HG03066 (cell line): ENCODE results near the gene DOK3.

Experiments
- ATAC-seq: cut with Tn5 transposase; IDR thresholded peaks from one replicate; pipeline ENCODE4 v1.9.1; 2021; ENCODE audit warnings: low read depth; ENCODE audit not compliant: unreplicated experiment

The DOK3 gene

GRCh38 chr5:177516601-177517568 lies 7.3 kb upstream of the DOK3 start, which contains the start of gene DDX41:
DDX41 (minus strand) TSS chr5:177516961; CDS start chr5:177516945, 16 bp downstream.
- peak; percentile 84 for ATAC-seq

- no peak for ATAC-seq
These were observed 6.0 kb upstream of the DOK3 start for GRCh38 chr5:177515580-177515979.

- no peak for ATAC-seq
These were observed 4.9 kb upstream of the DOK3 start for GRCh38 chr5:177514541-177514940.

- ATAC-seq, result no peak
These were observed 3.9 kb upstream of the DOK3 start for GRCh38 chr5:177513500-177513899.

DNA sequence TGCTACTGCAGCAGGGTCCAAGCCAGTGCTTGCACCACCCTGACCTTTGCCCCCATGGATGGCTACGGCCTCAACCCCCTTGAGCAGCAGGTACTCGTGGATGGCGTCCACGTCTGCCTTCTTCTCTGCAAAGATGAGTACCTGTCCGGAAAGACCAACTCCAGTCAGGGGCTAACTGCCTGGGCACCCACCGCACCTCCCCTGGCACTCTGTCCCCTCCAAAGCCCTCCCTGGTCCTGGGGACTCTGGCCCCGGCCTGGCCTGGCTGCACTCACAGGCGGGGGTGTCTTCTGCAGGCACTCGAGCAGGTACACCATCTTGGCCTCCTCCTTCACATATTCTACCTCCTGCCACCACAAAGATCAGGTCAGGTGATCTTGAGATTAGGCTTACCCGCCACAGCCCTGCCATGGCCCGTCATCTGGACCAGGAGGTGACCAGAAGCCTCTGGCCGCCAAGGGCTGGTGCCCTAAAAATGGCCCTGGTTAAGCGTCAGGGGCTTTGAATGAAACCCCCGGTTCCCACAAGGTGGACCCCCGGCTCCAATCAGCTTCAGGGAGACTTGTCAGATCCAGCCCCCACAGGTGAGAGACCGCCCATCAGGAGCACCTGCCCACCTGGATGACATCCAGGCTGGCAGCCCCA lies 3.2 kb upstream of the DOK3 start:
- no peak for ATAC-seq

- ATAC-seq, result no peak
These were observed 2.4 kb upstream of the DOK3 start for GRCh38 chr5:177511796-177512675.

- no peak for ATAC-seq
These were observed 1.6 kb upstream of the DOK3 start for GRCh38 chr5:177511181-177511580.

DNA sequence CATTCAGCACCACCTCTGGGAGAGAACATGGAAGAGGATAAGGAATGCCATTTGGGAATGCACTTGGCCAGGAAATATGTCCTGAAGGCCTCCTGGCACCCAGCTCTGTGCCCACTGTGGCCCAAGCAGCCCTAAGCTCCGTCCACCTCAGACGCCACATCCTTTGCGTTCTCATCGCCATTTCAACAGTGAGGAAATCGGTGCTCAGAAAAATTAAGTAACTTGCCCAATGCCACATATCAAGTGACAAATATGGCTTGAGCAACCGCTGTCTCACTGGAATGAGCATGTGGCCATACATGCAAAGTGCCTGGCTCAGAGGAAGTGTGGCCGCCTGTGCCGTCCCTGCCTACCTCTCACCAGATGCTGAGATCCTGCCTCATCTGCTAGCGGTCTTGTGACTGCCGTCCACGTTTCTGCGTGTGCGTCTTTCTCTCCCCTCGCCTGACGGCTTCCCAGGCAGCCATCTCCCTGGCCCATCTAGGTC lies 984 bp upstream of the DOK3 start:
- no peak for ATAC-seq

GRCh38 chr5:177509991-177510566 lies 453 bp upstream of the DOK3 start:
- peak; percentile 38 for ATAC-seq

GRCh38 chr5:177508837-177509236 lies 789 bp downstream of the DOK3 start:
- no peak for ATAC-seq

DNA sequence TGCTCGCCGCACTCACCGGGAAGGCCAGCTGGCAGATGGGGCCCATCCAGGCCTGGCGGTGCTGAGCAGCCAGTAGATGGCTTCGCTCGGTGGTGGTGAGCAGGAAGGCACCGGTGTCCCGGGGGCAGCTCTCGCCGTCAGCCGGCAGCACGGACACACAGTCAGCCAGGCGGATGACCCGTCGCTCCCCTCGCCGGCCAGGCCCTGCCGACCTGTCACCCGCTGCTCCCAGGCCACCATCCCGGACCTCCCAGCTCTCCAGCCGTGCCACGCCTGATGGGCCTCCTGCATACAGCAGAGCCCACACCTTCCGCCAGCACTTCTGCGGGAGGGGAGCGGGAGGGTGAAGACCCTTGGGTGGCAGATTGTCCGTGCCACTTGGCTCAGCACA lies 1.4 kb downstream of the DOK3 start:
- ATAC-seq, result no peak

GRCh38 chr5:177507596-177508220 lies 1.9 kb downstream of the DOK3 start:
- ATAC-seq, result no peak

- no peak for ATAC-seq
These were observed 2.5 kb downstream of the DOK3 start for GRCh38 chr5:177507165-177507564.

DNA sequence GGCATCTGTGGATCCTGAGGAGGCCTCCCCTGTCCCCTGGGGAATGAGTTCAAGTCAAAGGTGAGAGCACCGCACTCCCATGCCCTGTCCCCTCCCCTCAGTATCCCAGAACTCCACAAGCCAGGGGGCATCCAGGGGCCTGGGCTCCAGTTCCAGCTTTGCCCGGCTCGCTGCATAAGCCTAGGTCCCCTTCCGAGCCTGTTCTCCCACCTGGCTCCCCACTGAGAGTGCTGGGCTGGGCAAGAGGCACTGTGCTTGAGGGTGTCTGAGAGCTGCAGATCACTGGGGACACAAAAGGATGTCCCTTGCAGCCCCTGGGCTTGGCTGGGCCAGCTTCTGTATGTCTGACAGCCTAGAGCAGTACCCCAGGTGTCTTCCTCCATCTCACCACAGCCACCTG lies 4.6 kb downstream of the DOK3 start:
- no peak for ATAC-seq

GRCh38 chr5:177504086-177505056 lies 5.3 kb downstream of the DOK3 start:
- no peak for ATAC-seq

GRCh38 chr5:177503351-177504085 lies 6.1 kb downstream of the DOK3 start:
- ATAC-seq, result no peak

DNA sequence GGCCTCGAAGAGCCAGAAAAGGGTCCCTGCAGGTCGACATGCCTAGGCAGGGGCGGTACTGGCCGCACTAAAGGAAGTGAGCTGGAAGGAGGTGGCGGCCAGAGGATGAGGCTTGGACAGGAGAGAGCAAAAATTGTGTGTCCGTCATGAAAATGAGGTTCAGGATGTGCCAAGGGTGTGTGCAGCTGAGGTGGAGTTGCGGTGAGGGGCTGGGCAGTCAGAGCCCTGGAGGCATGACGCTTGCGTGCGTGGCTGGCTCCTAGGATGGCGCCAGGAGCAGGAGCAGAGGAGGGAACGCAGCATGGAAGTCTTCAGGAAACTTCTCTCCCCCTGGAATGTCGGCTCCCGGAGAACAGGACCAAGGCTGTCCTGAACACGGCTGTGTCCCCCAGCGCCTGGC lies 6.7 kb downstream of the DOK3 start:
- no peak for ATAC-seq
